ENCODE measurements around the gene ITIH4. TPM values are rescaled to one million over a fixed set of nuclear protein-coding genes. Genes with fewer than 3 reads are reported as not detected.

Gene ITIH4
- total and polyA plus RNA-seq, 2 of the 13 experiments (the other 11 are each of a cell fraction or from before 2014, with no cell fraction given) = 2.7 to 5.3 TPM

GRCh38 chr3:52827866-52828376 lies 2.6 kb downstream of the ITIH4 start (continued):
- TF ChIP-seq TEAD2 (CRISPR knock-in tag; IDR thresholded peaks at IDR 0.05) (no peak), ZGPAT (CRISPR knock-in tag; IDR thresholded peaks at IDR 0.05) (peak; percentile 59), ZNF180 (CRISPR knock-in tag; IDR thresholded peaks at IDR 0.05; ENCODE audit: borderline replicate concordance, low read depth) (no peak), DDIT3 (CRISPR knock-in tag; IDR thresholded peaks at IDR 0.05) (no peak), MBNL3 (CRISPR knock-in tag; conservative IDR thresholded peaks at IDR 0.05) (no peak), MED1 (CRISPR knock-in tag; IDR thresholded peaks at IDR 0.05) (no peak), ZNF749 (CRISPR knock-in tag; IDR thresholded peaks at IDR 0.05; ENCODE audit: borderline replicate concordance) (no peak), ETV5 (CRISPR knock-in tag; IDR thresholded peaks at IDR 0.05; ENCODE audit: borderline replicate concordance) (peak; percentile 6; the same call in 1 of the 2 replicates), FUBP1 (CRISPR knock-in tag; IDR thresholded peaks at IDR 0.05; ENCODE audit: borderline replicate concordance) (no peak), HOXA7 (CRISPR knock-in tag; IDR thresholded peaks at IDR 0.05) (no peak), ZNF709 (CRISPR knock-in tag; IDR thresholded peaks at IDR 0.05) (no peak), PAWR (CRISPR knock-in tag; IDR thresholded peaks at IDR 0.05; ENCODE audit: borderline replicate concordance) (no peak), LBX2 (CRISPR knock-in tag; IDR thresholded peaks at IDR 0.05; ENCODE audit: borderline replicate concordance) (no peak), HNRNPL (IDR thresholded peaks at IDR 0.05; ENCODE audit: low read depth, low read length) (peak; percentile 93; the same call in 1 of the 2 replicates), BCLAF1 (IDR thresholded peaks at IDR 0.05) (no peak), TIGD3 (CRISPR knock-in tag; IDR thresholded peaks at IDR 0.05; ENCODE audit: borderline replicate concordance) (no peak), TRIM22 (IDR thresholded peaks at IDR 0.05) (no peak), AGO1 (IDR thresholded peaks at IDR 0.05; ENCODE audit: low read depth, low read length, poor library complexity, severe bottlenecking) (no peak)

All from HepG2 (cell line).